ENCODE data around the gene LYPD6. TPM values are rescaled to one million over a fixed set of nuclear protein-coding genes. Genes with fewer than 3 reads are reported as not detected.

LYPD6 gene
- total RNA-seq, 1 donor from 2014 or later, result 2.1 TPM

GRCh38 chr2:149466635-149467034 lies 136.2 kb downstream of the LYPD6 start:
- TF ChIP-seq, protein P1, sequence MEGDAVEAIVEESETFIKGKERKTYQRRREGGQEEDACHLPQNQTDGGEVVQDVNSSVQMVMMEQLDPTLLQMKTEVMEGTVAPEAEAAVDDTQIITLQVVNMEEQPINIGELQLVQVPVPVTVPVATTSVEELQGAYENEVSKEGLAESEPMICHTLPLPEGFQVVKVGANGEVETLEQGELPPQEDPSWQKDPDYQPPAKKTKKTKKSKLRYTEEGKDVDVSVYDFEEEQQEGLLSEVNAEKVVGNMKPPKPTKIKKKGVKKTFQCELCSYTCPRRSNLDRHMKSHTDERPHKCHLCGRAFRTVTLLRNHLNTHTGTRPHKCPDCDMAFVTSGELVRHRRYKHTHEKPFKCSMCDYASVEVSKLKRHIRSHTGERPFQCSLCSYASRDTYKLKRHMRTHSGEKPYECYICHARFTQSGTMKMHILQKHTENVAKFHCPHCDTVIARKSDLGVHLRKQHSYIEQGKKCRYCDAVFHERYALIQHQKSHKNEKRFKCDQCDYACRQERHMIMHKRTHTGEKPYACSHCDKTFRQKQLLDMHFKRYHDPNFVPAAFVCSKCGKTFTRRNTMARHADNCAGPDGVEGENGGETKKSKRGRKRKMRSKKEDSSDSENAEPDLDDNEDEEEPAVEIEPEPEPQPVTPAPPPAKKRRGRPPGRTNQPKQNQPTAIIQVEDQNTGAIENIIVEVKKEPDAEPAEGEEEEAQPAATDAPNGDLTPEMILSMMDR (IDR thresholded peaks at IDR 0.05), result no peak
- Mint-ChIP-seq H3K4me3 (ENCODE audit: unreplicated experiment) (no peak overlapping the region), H3K27me3 (ENCODE audit: unreplicated experiment) (no peaks in the 10 kb centered on the region), H3K27ac (ENCODE audit: unreplicated experiment) (no peak overlapping the region), H3K9me3 (ENCODE audit: unreplicated experiment) (no peaks in the 10 kb centered on the region), H3K4me1 (ENCODE audit: unreplicated experiment) (no peaks in the 10 kb centered on the region), H3K36me3 (ENCODE audit: unreplicated experiment) (peaks cover 2% of the 10 kb centered on the region)
- DNase-seq (ENCODE audit: extremely low spot score, unreplicated experiment), result no peak

GRCh38 chr2:149467436-149467835 lies 137.0 kb downstream of the LYPD6 start:
- Mint-ChIP-seq H3K9me3 (ENCODE audit: unreplicated experiment) (no peaks in the 10 kb centered on the region), H3K27ac (ENCODE audit: unreplicated experiment) (no peak overlapping the region), H3K4me3 (ENCODE audit: unreplicated experiment) (no peak overlapping the region), H3K27me3 (ENCODE audit: unreplicated experiment) (no peaks in the 10 kb centered on the region), H3K4me1 (ENCODE audit: unreplicated experiment) (no peaks in the 10 kb centered on the region), H3K36me3 (ENCODE audit: unreplicated experiment) (peaks cover 2% of the 10 kb centered on the region)
- TF ChIP-seq, protein P1 (IDR thresholded peaks at IDR 0.05), result no peak
- no peak for DNase-seq (ENCODE audit: extremely low spot score, unreplicated experiment)

GRCh38 chr2:149468636-149469035 lies 138.2 kb downstream of the LYPD6 start:
- TF ChIP-seq, protein P1 (IDR thresholded peaks at IDR 0.05), result no peak
- H3K9me3 Mint-ChIP-seq (ENCODE audit: unreplicated experiment), result no peaks in the 10 kb centered on the region
- no peak overlapping the region for H3K4me3 Mint-ChIP-seq (ENCODE audit: unreplicated experiment)
- no peak overlapping the region for H3K27ac Mint-ChIP-seq (ENCODE audit: unreplicated experiment)
- DNase-seq (ENCODE audit: extremely low spot score, unreplicated experiment), result no peak
- H3K4me1 Mint-ChIP-seq (ENCODE audit: unreplicated experiment), result no peaks in the 10 kb centered on the region
- H3K27me3 Mint-ChIP-seq (ENCODE audit: unreplicated experiment), result no peaks in the 10 kb centered on the region
- peaks cover 2% of the 10 kb centered on the region for H3K36me3 Mint-ChIP-seq (ENCODE audit: unreplicated experiment)

GRCh38 chr2:149470046-149470445 lies 139.7 kb downstream of the LYPD6 start:
- Mint-ChIP-seq H3K4me3 (ENCODE audit: unreplicated experiment) (no peak overlapping the region), H3K27ac (ENCODE audit: unreplicated experiment) (no peak overlapping the region), H3K9me3 (ENCODE audit: unreplicated experiment) (no peaks in the 10 kb centered on the region), H3K36me3 (ENCODE audit: unreplicated experiment) (peaks cover 2% of the 10 kb centered on the region), H3K27me3 (ENCODE audit: unreplicated experiment) (no peaks in the 10 kb centered on the region), H3K4me1 (ENCODE audit: unreplicated experiment) (no peaks in the 10 kb centered on the region)
- no peak for DNase-seq (ENCODE audit: extremely low spot score, unreplicated experiment)
- TF ChIP-seq, protein P1 (IDR thresholded peaks at IDR 0.05), result no peak

DNA sequence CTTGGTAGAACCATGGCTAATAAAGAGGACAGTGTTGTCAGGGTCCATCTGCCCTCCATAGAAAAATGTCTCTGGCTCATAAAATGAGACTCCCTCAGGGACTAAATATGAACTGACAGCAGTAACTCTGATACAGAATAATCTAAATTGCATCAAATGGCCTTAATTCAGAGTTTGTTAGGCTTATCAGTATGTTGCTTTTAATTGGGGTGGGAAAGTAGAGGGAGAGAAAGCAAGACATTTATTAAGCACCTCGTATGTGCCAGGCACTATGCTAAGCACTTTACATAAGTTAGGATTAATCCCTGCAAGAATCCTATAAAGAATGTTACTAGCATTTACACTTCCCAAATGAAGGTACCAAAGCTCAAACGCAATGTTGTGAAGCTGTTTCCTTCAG lies 142.0 kb downstream of the LYPD6 start:
- Mint-ChIP-seq H3K27me3 (ENCODE audit: unreplicated experiment) (no peaks in the 10 kb centered on the region), H3K4me1 (ENCODE audit: unreplicated experiment) (no peaks in the 10 kb centered on the region), H3K27ac (ENCODE audit: unreplicated experiment) (no peak overlapping the region), H3K9me3 (ENCODE audit: unreplicated experiment) (no peaks in the 10 kb centered on the region), H3K4me3 (ENCODE audit: unreplicated experiment) (no peak overlapping the region), H3K36me3 (ENCODE audit: unreplicated experiment) (peaks cover 2% of the 10 kb centered on the region)
- TF ChIP-seq, protein P1 (IDR thresholded peaks at IDR 0.05), result no peak
- DNase-seq (ENCODE audit: extremely low spot score, unreplicated experiment), result no peak

All from osteocyte (in vitro differentiated cells).